Measurements from ENCODE around the gene BGN. TPM values are rescaled to one million over a fixed set of nuclear protein-coding genes. Genes with fewer than 3 reads are reported as not detected.

BGN gene
- total RNA-seq (2021; ENCODE audit: unreplicated experiment) (0.37 TPM), Bru-seq, nascent RNA (not detected), BruChase-seq, experiment 1, labeled RNA remaining after a 6-hour chase (not detected), BruChase-seq, experiment 2, labeled RNA remaining after a 2-hour chase (not detected)
- not detected in 2 replicates for polyA plus RNA-seq (2012)
- long read RNA-seq: 0 reads

GRCh38 chrX:153494541-153495361 lies at the start of gene BGN:
Gene BGN, plus strand, starts transcription at chrX:153494980. Its CDS starts 9,652 bp downstream, at chrX:153504632.
- Histone ChIP-seq H4K20me1 (ENCODE audit: insufficient read depth) (no peaks in the 10 kb centered on the region), H2AFZ (ENCODE audit: low read depth, low read length, poor library complexity, severe bottlenecking) (no peak within 1 kb of the TSS), H3K36me3 (ENCODE audit: control insufficient read depth in 1 of 2, insufficient read depth in 2 of 2, low read length in 2 of 2) (no peaks in the 10 kb centered on the region), H3K27ac (ENCODE audit: low read depth, low read length) (no peak within 1 kb of the TSS), H3K4me3 (replicated peaks in 1 of 2; ENCODE audit: low read depth in 1 of 2, low read length in 2 of 2) (no peak within 1 kb of the TSS), H3K9me3 (ENCODE audit: control insufficient read depth in 1 of 2, insufficient read depth in 1 of 2, low read depth in 1 of 2, low read length in 2 of 2) (no peaks in the 10 kb centered on the region), H3K27me3 (ENCODE audit: insufficient read depth, low read length) (no peaks in the 10 kb centered on the region), H3K4me1 (ENCODE audit: control insufficient read depth in 1 of 2, insufficient read depth in 2 of 2, low read length in 2 of 2) (no peaks in the 10 kb centered on the region), H3K79me2 (ENCODE audit: insufficient read depth, low read length) (no peaks in the 10 kb centered on the region), H3K9me2 (ENCODE audit: insufficient read depth) (no peaks in the 10 kb centered on the region), H3K9ac (ENCODE audit: low read length) (no peak within 1 kb of the TSS), H3K4me2 (ENCODE audit: low read length) (no peak within 1 kb of the TSS)
- intact Hi-C loops (cut with micrococcal nuclease): no loop called here
- ChIA-PET CTCF (no interaction called here), POLR2A (no interaction called here), RAD21 (ENCODE audit: low non-redundant PET in 1 of 2, low total read pairs in 2 of 2, uncharacterized antibody in 2 of 2, unreplicated experiment in 2 of 2) (no interaction called here)
- TF ChIP-seq TCF7L2 (IDR thresholded peaks at IDR 0.05; ENCODE audit: borderline replicate concordance, extremely low read depth, insufficient read depth, insufficient read length): no peak
- no peak for TF ChIP-seq EZH2phosphoT487 (IDR thresholded peaks at IDR 0.05; ENCODE audit: borderline replicate concordance)
- no peak for TF ChIP-seq ZBTB33 (IDR thresholded peaks at IDR 0.05; ENCODE audit: extremely low read depth, insufficient replicate concordance, low read length)
- TF ChIP-seq ZFX (IDR thresholded peaks at IDR 0.05): no peak
- TF ChIP-seq CBX3 (IDR thresholded peaks at IDR 0.05; ENCODE audit: low read depth): no peak
- no peak for TF ChIP-seq RAD21 (IDR thresholded peaks at IDR 0.05; ENCODE audit: low read depth)
- no peak for TF ChIP-seq ELF1 (IDR thresholded peaks at IDR 0.05; ENCODE audit: borderline replicate concordance, low read depth)
- TF ChIP-seq YY1 (IDR thresholded peaks at IDR 0.05; ENCODE audit: extremely low read depth, insufficient replicate concordance, low read depth, low read length): no peak
- no peak for TF ChIP-seq SP1 (IDR thresholded peaks at IDR 0.05; ENCODE audit: low read depth)
- TF ChIP-seq POLR2A (IDR thresholded peaks at IDR 0.05; ENCODE audit: borderline replicate concordance, extremely low read depth, insufficient read depth, insufficient read length): no peak
- no peak for TF ChIP-seq POLR2AphosphoS5 (IDR thresholded peaks at IDR 0.05; ENCODE audit: low read depth, low read length)
- no peak for TF ChIP-seq EZH2 (IDR thresholded peaks at IDR 0.05)
- no peak for ATAC-seq
- DNase-seq (ENCODE audit: low read depth, low spot score): no peak
- no TSS peak for BruUV-seq (replicated peaks)

Data from HCT116 (cell line).